BLaER1 treated with 17β-estradiol and CSF1 and Interleukin-3, amounts not matched to agents 10 nM and 100 nM (cell line): ENCODE measurements around the gene CHN2.

Experiments
- H3K27ac ChIP-seq, 11 experiments: shearing (Covaris generic); formaldehyde crosslinking; 2 replicates each; pipeline ENCODE4 v1.8.1; 2022
- H3K27me3 ChIP-seq, 11 experiments: shearing (Covaris generic); formaldehyde crosslinking; 2 replicates each; pipeline ENCODE4 v1.8.1; 2022
- H3K36me3 ChIP-seq, 11 experiments: shearing (Covaris generic); formaldehyde crosslinking; 2 replicates each; pipeline ENCODE4 v1.8.1; 2022
- H3K4me1 ChIP-seq, 10 experiments: shearing (Covaris generic); formaldehyde crosslinking; 2 replicates each; pipeline ENCODE4 v1.8.1; 2022
- H3K4me2 ChIP-seq, 11 experiments: shearing (Covaris generic); formaldehyde crosslinking; 2 replicates each; pipeline ENCODE4 v1.8.1; 2022
- H3K4me3 ChIP-seq, 10 experiments: shearing (Covaris generic); formaldehyde crosslinking; 2 replicates each; pipeline ENCODE4 v1.8.1; 2022
- H3K9ac ChIP-seq, 11 experiments: shearing (Covaris generic); formaldehyde crosslinking; 2 replicates each; pipeline ENCODE4 v1.8.1; 2022
- H3K9me3 ChIP-seq, 11 experiments: shearing (Covaris generic); formaldehyde crosslinking; replicated peaks in 1 of 11; 2 replicates each; pipeline ENCODE4 v1.8.1; 2022
- H4K20me1 ChIP-seq, 11 experiments: shearing (Covaris generic); formaldehyde crosslinking; 2 replicates each; pipeline ENCODE4 v1.8.1; 2022
- Cebpa-rat ChIP-seq, 11 experiments: shearing (Covaris generic); IDR thresholded peaks; 2 replicates each; pipeline ENCODE4 v1.8.1; 2022

Gene CHN2

DNA sequence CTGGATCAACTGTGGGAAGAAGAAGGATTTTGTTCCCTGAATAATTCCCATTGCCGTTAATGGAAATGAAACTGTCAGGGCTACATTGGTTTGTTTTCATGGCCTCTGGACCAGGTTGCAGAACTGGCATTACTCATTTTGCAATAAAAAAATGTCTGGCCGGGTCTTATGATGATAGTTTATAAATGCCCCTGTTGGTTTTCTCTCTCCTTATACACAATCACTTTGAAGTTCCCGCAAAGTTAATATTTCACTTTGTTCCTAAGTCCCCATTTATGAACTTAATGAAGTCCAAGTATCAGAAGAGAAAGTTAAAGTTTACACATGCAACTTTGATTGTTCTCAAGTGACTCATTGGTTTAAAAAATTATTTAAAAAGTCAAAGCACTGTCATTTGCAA, 218.3 kb downstream of the CHN2 start:
- H3K27me3 ChIP-seq, result no peaks in the 10 kb centered on the region
- no peak overlapping the region for H3K4me2 ChIP-seq
- peaks cover 0 to 8% (median 0%) of the 10 kb centered on the region in 10 experiments; a peak in 3 of 20 replicates for H3K4me1 ChIP-seq
- no peaks in the 10 kb centered on the region for H4K20me1 ChIP-seq
- no peaks in the 10 kb centered on the region for H3K36me3 ChIP-seq
- H3K27ac ChIP-seq, result no peak overlapping the region
- H3K9me3 ChIP-seq, result no peaks in the 10 kb centered on the region
- no peak overlapping the region for H3K9ac ChIP-seq
- no peak for TF ChIP-seq Cebpa-rat (IDR thresholded peaks at IDR 0.05)
- no peak overlapping the region for H3K4me3 ChIP-seq

DNA sequence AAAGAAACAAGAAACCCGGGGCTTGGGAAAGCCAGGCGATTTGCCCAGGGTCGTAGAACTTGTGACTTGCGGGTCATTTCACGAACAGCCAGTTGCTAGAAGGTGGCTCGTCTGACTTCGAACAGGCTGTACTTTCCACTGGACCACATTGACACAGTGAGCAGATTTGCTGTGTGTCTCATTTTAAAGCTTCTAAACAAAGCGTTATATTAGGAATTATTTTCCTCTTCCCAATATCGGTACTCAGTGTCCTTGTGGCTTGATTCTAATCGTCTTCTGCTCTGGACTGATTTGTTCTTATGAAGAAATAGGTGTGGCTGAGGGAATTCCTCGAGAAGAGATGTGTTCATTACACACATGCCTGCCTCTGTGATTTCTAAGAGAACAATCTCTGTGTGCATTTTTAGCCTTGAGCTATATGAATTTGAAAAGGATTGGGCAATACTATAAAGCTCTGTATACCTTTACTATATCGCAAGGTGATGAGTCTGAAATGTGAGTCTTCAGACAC, 219.1 kb downstream of the CHN2 start:
- Histone ChIP-seq H3K4me1 (peaks cover 0 to 8% (median 0%) of the 10 kb centered on the region in 10 experiments; a peak in 3 of 20 replicates), H3K27ac (no peak overlapping the region), H3K36me3 (no peaks in the 10 kb centered on the region), H3K9me3 (no peaks in the 10 kb centered on the region), H3K27me3 (no peaks in the 10 kb centered on the region), H4K20me1 (no peaks in the 10 kb centered on the region), H3K4me2 (no peak overlapping the region), H3K4me3 (no peak overlapping the region), H3K9ac (no peak overlapping the region)
- TF ChIP-seq Cebpa-rat (IDR thresholded peaks at IDR 0.05), result peak in 1 of 11 experiments; percentile 10; a peak in 1 of 22 replicates

DNA sequence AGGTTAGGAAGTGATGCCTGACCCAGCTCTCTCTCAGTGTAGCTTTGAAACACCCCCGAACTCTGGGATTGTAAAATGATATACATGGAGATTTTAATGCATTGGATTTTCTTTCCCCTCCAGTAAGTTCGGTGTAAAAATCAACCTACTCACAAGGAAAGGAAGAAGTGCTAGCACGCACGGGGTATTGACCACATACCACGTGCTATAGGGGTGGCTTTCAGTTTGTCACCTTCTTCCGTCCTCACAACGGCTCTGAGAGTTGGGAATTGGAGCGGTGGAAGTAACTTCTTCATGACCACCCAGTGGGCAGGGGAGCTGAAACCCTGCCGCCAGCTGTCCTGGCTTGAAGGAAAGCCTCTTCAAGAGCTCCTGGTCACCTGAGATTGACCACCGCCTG, 219.6 kb downstream of the CHN2 start:
- Histone ChIP-seq H4K20me1 (no peaks in the 10 kb centered on the region), H3K4me1 (peaks cover 0 to 8% (median 0%) of the 10 kb centered on the region in 10 experiments; a peak in 3 of 20 replicates), H3K9ac (no peak overlapping the region), H3K4me3 (no peak overlapping the region), H3K36me3 (no peaks in the 10 kb centered on the region), H3K4me2 (no peak overlapping the region), H3K27ac (no peak overlapping the region), H3K9me3 (no peaks in the 10 kb centered on the region), H3K27me3 (no peaks in the 10 kb centered on the region)
- TF ChIP-seq Cebpa-rat (IDR thresholded peaks at IDR 0.05), result no peak

DNA sequence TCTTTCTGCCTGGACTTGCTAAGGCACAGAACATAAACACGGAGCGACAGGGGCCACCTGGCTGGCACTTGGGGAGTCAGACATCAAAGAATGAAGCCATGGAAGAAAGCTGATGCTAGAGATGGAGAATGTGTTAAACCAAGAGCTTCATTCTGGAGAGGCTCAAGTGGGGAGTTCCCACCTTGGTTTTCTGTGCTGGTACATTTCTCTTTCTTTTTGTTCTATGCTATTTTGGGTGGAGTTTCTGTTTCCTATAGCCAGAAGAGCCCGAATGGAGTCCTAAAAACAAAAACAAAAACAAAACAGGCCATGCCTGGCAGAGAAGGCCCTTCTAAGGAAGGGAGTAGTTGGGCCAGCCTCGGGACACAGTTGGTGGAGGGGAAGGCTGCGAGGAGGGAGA, 220.6 kb downstream of the CHN2 start:
- peaks cover 0 to 8% (median 0%) of the 10 kb centered on the region in 10 experiments; a peak in 3 of 20 replicates for H3K4me1 ChIP-seq
- no peaks in the 10 kb centered on the region for H4K20me1 ChIP-seq
- TF ChIP-seq Cebpa-rat (IDR thresholded peaks at IDR 0.05), result no peak
- no peaks in the 10 kb centered on the region for H3K9me3 ChIP-seq
- no peak overlapping the region for H3K9ac ChIP-seq
- H3K36me3 ChIP-seq, result no peaks in the 10 kb centered on the region
- no peak overlapping the region for H3K4me2 ChIP-seq
- H3K27ac ChIP-seq, result no peak overlapping the region
- H3K4me3 ChIP-seq, result no peak overlapping the region
- no peaks in the 10 kb centered on the region for H3K27me3 ChIP-seq

DNA sequence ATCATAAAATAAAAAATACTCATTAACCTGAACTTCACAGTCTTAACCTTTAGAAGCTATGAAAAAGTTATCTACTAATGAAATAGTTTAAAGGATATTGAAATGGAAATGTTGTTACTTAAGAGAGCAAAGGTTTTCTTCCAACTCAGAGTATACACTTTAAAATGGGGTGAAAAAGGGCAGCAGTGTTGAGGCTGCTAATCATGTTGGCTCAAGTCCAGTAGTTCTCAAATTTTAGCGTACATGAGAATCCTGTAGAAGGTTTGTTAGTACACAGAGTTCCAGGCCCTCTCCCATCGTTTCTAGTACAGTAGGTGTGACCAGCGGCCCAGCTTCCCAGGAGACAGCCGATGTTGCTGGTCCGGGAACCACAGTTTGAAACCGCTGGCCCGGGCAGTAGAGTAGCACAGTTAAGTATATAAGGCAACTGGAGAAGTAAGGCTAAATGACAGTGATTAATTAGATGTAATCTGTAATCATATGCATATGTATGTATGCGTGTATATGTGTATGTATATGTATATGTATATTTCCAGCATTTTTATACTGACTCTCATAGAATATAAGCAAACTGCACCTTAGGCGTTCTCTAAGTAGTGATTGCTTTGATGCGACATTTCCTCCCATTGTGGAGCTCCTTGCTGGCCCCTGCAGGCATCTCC, 221.8 kb downstream of the CHN2 start:
- Histone ChIP-seq H3K9ac (no peak overlapping the region), H3K27ac (no peak overlapping the region), H3K4me2 (no peak overlapping the region), H3K9me3 (no peaks in the 10 kb centered on the region), H3K27me3 (no peaks in the 10 kb centered on the region), H3K4me3 (no peak overlapping the region), H4K20me1 (no peaks in the 10 kb centered on the region), H3K36me3 (no peaks in the 10 kb centered on the region), H3K4me1 (peaks cover 0 to 9% (median 0%) of the 10 kb centered on the region in 10 experiments; a peak in 4 of 20 replicates)
- TF ChIP-seq Cebpa-rat (IDR thresholded peaks at IDR 0.05), result no peak

DNA sequence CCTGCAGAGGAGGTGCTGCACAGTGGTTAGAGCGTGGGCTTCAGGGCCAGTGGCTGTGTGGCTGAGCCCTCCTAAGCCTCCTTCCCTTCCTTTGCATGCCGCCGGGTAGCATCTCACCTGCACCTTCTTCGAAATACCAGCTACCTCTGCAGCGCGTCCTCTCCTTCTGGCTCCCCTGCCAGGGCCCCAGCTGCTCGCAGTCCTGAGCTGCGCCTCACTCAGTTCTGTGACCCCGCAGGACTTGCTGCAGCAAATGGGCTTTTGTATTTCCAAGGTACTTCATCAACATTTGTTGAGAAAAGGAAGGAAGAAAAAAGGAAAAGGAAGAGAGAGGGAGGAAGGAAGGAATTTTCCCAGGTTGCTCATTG, 222.3 kb downstream of the CHN2 start:
- Histone ChIP-seq H3K27ac (no peak overlapping the region), H3K4me2 (no peak overlapping the region), H3K4me3 (no peak overlapping the region), H3K4me1 (peaks cover 0 to 7% (median 0%) of the 10 kb centered on the region in 10 experiments; a peak in 4 of 20 replicates), H3K27me3 (no peaks in the 10 kb centered on the region), H3K9ac (no peak overlapping the region), H3K36me3 (no peaks in the 10 kb centered on the region), H4K20me1 (no peaks in the 10 kb centered on the region), H3K9me3 (no peaks in the 10 kb centered on the region)
- no peak for TF ChIP-seq Cebpa-rat (IDR thresholded peaks at IDR 0.05)

DNA sequence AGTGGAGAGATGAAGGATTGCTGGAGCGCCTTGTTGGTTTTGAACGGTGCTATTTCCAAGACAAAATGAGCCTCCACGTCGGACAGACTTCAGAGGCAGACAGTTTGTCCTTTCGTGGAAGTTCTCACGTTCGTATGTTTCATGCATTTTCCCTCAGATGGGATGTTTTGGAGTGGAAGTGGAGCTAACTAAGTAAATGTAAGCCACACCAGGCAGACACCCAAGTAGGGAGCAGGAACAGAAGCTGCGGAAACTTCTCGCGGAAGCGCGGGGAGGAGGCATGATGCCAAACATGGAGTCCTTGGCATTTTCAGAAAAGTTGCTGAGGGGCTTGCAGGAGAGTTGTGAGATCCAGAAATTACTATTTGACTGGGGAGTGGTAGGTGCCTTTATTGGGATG, 223.5 kb downstream of the CHN2 start:
- Histone ChIP-seq H3K27ac (no peak overlapping the region), H3K36me3 (no peaks in the 10 kb centered on the region), H3K4me3 (no peak overlapping the region), H3K4me2 (no peak overlapping the region), H3K4me1 (peaks cover 0 to 7% (median 0%) of the 10 kb centered on the region in 10 experiments; a peak in 4 of 20 replicates), H4K20me1 (no peaks in the 10 kb centered on the region), H3K9ac (no peak overlapping the region), H3K27me3 (no peaks in the 10 kb centered on the region), H3K9me3 (no peaks in the 10 kb centered on the region)
- no peak for TF ChIP-seq Cebpa-rat (IDR thresholded peaks at IDR 0.05)

DNA sequence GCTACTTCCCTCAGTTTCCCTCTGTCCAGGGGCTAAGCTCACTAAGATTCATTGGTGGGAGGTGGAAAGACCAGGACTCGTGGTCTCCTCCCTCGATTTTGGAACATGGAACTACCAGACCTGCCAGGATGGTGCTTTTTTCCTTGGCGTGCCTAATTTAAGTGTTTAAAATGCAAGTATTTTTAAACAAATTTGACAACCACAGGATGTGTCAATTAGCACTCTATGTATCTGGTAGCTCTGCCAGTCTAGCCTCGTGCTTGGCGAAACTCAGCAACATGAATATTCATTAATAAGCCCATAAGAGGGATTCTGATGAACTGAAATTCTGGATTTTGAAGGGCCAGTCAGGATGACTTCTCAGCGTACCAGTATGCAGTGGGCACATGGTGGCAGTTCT, 224.1 kb downstream of the CHN2 start:
- H3K4me2 ChIP-seq, result no peak overlapping the region
- no peak overlapping the region for H3K27ac ChIP-seq
- H3K4me1 ChIP-seq, result peaks cover 0 to 9% (median 0%) of the 10 kb centered on the region in 10 experiments; a peak in 4 of 20 replicates
- H4K20me1 ChIP-seq, result no peaks in the 10 kb centered on the region
- no peak overlapping the region for H3K9ac ChIP-seq
- H3K4me3 ChIP-seq, result no peak overlapping the region
- H3K36me3 ChIP-seq, result no peaks in the 10 kb centered on the region
- H3K9me3 ChIP-seq, result no peaks in the 10 kb centered on the region
- no peak for TF ChIP-seq Cebpa-rat (IDR thresholded peaks at IDR 0.05)
- no peaks in the 10 kb centered on the region for H3K27me3 ChIP-seq

DNA sequence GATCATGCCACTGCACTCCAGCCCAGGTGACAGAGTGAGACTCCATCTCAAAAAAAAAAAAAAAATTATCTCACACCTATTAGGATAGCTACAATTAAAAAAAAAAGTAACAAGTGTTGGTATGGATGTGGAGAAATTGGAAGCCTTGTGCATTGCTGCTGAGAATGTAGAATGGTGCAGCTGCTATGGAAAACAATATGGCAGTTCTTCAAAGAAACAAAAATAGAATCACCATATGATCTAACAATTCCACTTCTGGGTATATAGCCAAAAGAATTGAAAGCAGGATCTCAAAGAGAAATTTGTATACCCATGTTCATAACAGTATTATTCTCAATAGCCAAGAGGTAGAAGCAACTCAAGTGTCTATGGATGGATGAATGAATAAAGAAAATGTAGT, 225.4 kb downstream of the CHN2 start:
- Histone ChIP-seq H3K4me1 (peaks cover 0 to 17% (median 0%) of the 10 kb centered on the region in 10 experiments; a peak in 6 of 20 replicates), H3K4me3 (no peak overlapping the region), H3K27me3 (no peaks in the 10 kb centered on the region), H3K27ac (no peak overlapping the region), H3K9ac (no peak overlapping the region), H3K9me3 (no peaks in the 10 kb centered on the region), H3K4me2 (no peak overlapping the region), H4K20me1 (no peaks in the 10 kb centered on the region), H3K36me3 (no peaks in the 10 kb centered on the region)
- TF ChIP-seq Cebpa-rat (IDR thresholded peaks at IDR 0.05), result no peak
